HepG2 (cell line): ENCODE results near the gene TTLL11. TPM values are rescaled to one million over a fixed set of nuclear protein-coding genes. Genes with fewer than 3 reads are reported as not detected.

Experiments used
- ARID5B ChIP-seq: IDR thresholded peaks from 2 replicates; pipeline ENCODE4 v1.4.0; 2020; ENCODE audit warnings: mild to moderate bottlenecking, missing genetic modification reagents
- CBX2 ChIP-seq, 2 experiments: fragments of 200-600 bp in 1 of 2; sonication (generic); formaldehyde crosslinking in 1 of 2; IDR thresholded peaks; 2 replicates each; pipeline versions ENCODE4 v1.7.0 to v1.8.1; 2018 to 2022; ENCODE audit warnings: low read depth in 2 of 2, low read length in 1 of 2, mild to moderate bottlenecking in 1 of 2, missing genetic modification reagents in 1 of 2
- FOSL2 ChIP-seq: sonication (generic); formaldehyde crosslinking; IDR thresholded peaks from 2 replicates; pipeline ENCODE4 v1.4.0; 2020; ENCODE audit warnings: missing genetic modification reagents
- NFKB2 ChIP-seq: sonication (generic); formaldehyde crosslinking; IDR thresholded peaks from 2 replicates; pipeline ENCODE4 v1.4.0; 2020; ENCODE audit warnings: missing genetic modification reagents, borderline replicate concordance
- PHF21A ChIP-seq: sonication (generic); formaldehyde crosslinking; IDR thresholded peaks from 2 replicates; pipeline ENCODE4 v1.5.0; 2020; ENCODE audit warnings: mild to moderate bottlenecking, missing genetic modification reagents
- POGK ChIP-seq: sonication (generic); formaldehyde crosslinking; conservative IDR thresholded peaks from 2 replicates; pipeline ENCODE4 v1.8.0; 2022; ENCODE audit warnings: mild to moderate bottlenecking, moderate library complexity, missing genetic modification reagents
- TEF ChIP-seq: sonication (generic); formaldehyde crosslinking; IDR thresholded peaks from 2 replicates; pipeline ENCODE4 v1.5.0; 2020; ENCODE audit warnings: missing genetic modification reagents
- ZBTB14 ChIP-seq: sonication (generic); formaldehyde crosslinking; IDR thresholded peaks from 2 replicates; pipeline ENCODE4 v1.4.0; 2020; ENCODE audit warnings: missing genetic modification reagents
- ZBTB44 ChIP-seq: sonication (generic); formaldehyde crosslinking; IDR thresholded peaks from 2 replicates; pipeline ENCODE4 v1.4.0; 2020; ENCODE audit warnings: missing genetic modification reagents
- ZFP91 ChIP-seq: sonication (generic); formaldehyde crosslinking; IDR thresholded peaks from 2 replicates; pipeline ENCODE4 v1.9.0; 2022; ENCODE audit warnings: missing genetic modification reagents, mild to moderate bottlenecking, borderline replicate concordance
- ZNF225 ChIP-seq: sonication (generic); formaldehyde crosslinking; IDR thresholded peaks from 2 replicates; pipeline ENCODE4 v1.4.0; 2020; ENCODE audit warnings: mild to moderate bottlenecking, missing genetic modification reagents
- ZNF24 ChIP-seq: fragments of 450-650 bp; IDR thresholded peaks from 2 replicates; pipeline ENCODE4 v1.6.1; 2017; ENCODE audit warnings: antibody characterized with exemption, mild to moderate bottlenecking
- ZNF296 ChIP-seq: sonication (generic); formaldehyde crosslinking; conservative IDR thresholded peaks from 2 replicates; pipeline ENCODE4 v1.5.0; 2020; ENCODE audit warnings: mild to moderate bottlenecking, missing genetic modification reagents
- ZNF30 ChIP-seq: sonication (generic); formaldehyde crosslinking; IDR thresholded peaks from 2 replicates; pipeline ENCODE4 v1.5.0; 2020; ENCODE audit warnings: mild to moderate bottlenecking, missing genetic modification reagents
- ZXDC ChIP-seq: sonication (generic); formaldehyde crosslinking; IDR thresholded peaks from 2 replicates; pipeline ENCODE4 v1.5.0; 2020; ENCODE audit warnings: mild to moderate bottlenecking, missing genetic modification reagents
- polyA plus RNA-seq, 8 experiments: library from polyadenylated mRNA; depleted of rRNA in 3 of 8; stranded (reverse) in 7 of 8; unstranded in 1 of 8; fragments of >200 nt; fragmentation: Illumina TruSeq in 4 of 8; extraction: Trizol in 4 of 8; gene quantifications; 2 replicates each; pipeline versions ENCODE4 v1.2.1 to v1.2.3, GENCODE V29; 2011 to 2016; ENCODE audit warnings: low read depth in 4 of 8, missing spikeins in 1 of 8, mixed read lengths in 1 of 8; ENCODE audit not compliant: insufficient read depth in 1 of 8
- total RNA-seq, 5 experiments: library from RNA; depleted of rRNA; stranded (reverse); fragments of >200 nt; fragmentation: Illumina TruSeq; extraction: Trizol; gene quantifications; 2 replicates each; pipeline ENCODE4 v1.2.3, GENCODE V29; 2016; ENCODE audit warnings: low read depth in 1 of 5

The TTLL11 gene
- total and polyA plus RNA-seq, 2 of the 13 experiments (the other 11 are each of a cell fraction or from before 2014, with no cell fraction given) = 4.5 to 5.2 TPM

- TF ChIP-seq ZBTB44 (CRISPR knock-in tag) (no peak), ZXDC (no peak), TEF (CRISPR knock-in tag) (no peak), ZBTB14 (CRISPR knock-in tag) (no peak), NFKB2 (CRISPR knock-in tag) (no peak), ZNF24 (0 out of 2 replicates have a peak, but pooled peaks have one; percentile 9), CBX2 (IDR thresholded peaks at IDR 0.05; ENCODE audit: low read depth, low read length) (no peak), CBX2 (CRISPR knock-in tag; IDR thresholded peaks at IDR 0.05; ENCODE audit: low read depth) (no peak), FOSL2 (CRISPR knock-in tag) (peak; percentile 83), PHF21A (CRISPR knock-in tag) (peak; percentile 71), POGK (no peak), ZNF296 (CRISPR knock-in tag) (no peak), ZNF30 (CRISPR knock-in tag) (no peak), ZNF225 (CRISPR knock-in tag) (no peak), ARID5B (CRISPR knock-in tag) (peak; percentile 82), ZFP91 (no peak)
Measured at GRCh38 chr9:121975801-121976277, 117.3 kb downstream of the TTLL11 start (continued).
